Stomach (tissue), 4 donors: ENCODE measurements around the gene GBX2.

Experiments used
- POLR2A ChIP-seq, 4 donors: fragments of 450-650 bp; IDR thresholded peaks; one replicate each; pipeline ENCODE4 v1.6.1; 2016; ENCODE audit warnings: antibody characterized with exemption in 4 of 4, control low read depth in 2 of 4, mild to moderate bottlenecking in 1 of 4, moderate library complexity in 1 of 4
- POLR2AphosphoS5 ChIP-seq, 3 donors: sonication (generic); formaldehyde crosslinking; IDR thresholded peaks; one replicate each; pipeline ENCODE4 v1.6.1; 2016; ENCODE audit warnings: antibody characterized with exemption in 3 of 3
- TF ChIP-seq, protein P1 (sequence below), 7 experiments: fragments of 450-650 bp in 4 of 7; fragments of 200-600 bp in 3 of 7; sonication (generic) in 3 of 7; IDR thresholded peaks; one replicate each; pipeline ENCODE4 v1.5.1; 2016 to 2019; ENCODE audit warnings: antibody characterized with exemption in 7 of 7, control low read depth in 2 of 7, mild to moderate bottlenecking in 1 of 7

DNA sequence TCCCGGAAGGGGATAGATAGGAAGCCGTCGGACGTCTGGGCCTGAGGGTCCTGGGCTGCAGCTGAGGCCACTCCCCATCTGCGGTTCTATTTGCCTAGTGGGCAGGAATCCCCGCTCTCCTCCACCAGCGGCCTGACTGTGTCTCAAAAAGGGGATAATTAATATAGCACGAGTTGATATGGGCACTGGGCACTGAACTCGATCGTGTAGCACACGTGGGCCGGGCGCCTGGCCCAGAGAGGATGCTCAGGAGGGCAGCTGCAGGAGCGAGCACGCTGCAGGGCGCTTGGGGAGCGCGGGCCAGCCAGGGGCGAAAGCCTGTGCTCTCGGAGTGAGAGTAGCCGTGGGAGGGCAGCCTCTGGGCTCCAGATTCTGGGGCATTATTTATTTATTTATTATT lies 8.8 kb upstream of the GBX2 start:
- TF ChIP-seq, protein P1, sequence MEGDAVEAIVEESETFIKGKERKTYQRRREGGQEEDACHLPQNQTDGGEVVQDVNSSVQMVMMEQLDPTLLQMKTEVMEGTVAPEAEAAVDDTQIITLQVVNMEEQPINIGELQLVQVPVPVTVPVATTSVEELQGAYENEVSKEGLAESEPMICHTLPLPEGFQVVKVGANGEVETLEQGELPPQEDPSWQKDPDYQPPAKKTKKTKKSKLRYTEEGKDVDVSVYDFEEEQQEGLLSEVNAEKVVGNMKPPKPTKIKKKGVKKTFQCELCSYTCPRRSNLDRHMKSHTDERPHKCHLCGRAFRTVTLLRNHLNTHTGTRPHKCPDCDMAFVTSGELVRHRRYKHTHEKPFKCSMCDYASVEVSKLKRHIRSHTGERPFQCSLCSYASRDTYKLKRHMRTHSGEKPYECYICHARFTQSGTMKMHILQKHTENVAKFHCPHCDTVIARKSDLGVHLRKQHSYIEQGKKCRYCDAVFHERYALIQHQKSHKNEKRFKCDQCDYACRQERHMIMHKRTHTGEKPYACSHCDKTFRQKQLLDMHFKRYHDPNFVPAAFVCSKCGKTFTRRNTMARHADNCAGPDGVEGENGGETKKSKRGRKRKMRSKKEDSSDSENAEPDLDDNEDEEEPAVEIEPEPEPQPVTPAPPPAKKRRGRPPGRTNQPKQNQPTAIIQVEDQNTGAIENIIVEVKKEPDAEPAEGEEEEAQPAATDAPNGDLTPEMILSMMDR (IDR thresholded peaks at IDR 0.05), result no peak
- no peak for TF ChIP-seq POLR2AphosphoS5 (IDR thresholded peaks at IDR 0.05)
- no peak for TF ChIP-seq POLR2A (IDR thresholded peaks at IDR 0.05)
